GM23338 (cell line): ENCODE results near the gene KCNMA1. TPM values are rescaled to one million over a fixed set of nuclear protein-coding genes. Genes with fewer than 3 reads are reported as not detected.

ENCODE experiments used
- ATAC-seq: fragments of 200-7000 bp; cut with Tn5 transposase; 3 replicates; pipeline ENCODE4 v1.9.1; 2020
- DNase-seq: peaks from one replicate; pipeline ENCODE4 v3.0.0-alpha.2; 2015; ENCODE audit warnings: low spot score
- H2AFZ ChIP-seq: fragments of 200-600 bp; sonication (generic); 2 replicates; pipeline ENCODE4 v1.8.0; 2016; ENCODE audit warnings: antibody characterized with exemption, mild to moderate bottlenecking, moderate library complexity
- H3F3A ChIP-seq: fragments of 200-600 bp; sonication (generic); replicated peaks from 2 replicates; pipeline ENCODE4 v1.8.0; 2017; ENCODE audit warnings: antibody characterized with exemption, mixed run types, low read depth
- H3K27ac ChIP-seq: fragments of 200-600 bp; sonication (generic); 2 replicates; pipeline ENCODE4 v1.6.1; 2016; ENCODE audit warnings: low read depth
- H3K27me3 ChIP-seq: fragments of 200-600 bp; sonication (generic); 2 replicates; pipeline ENCODE4 v1.8.0; 2016; ENCODE audit warnings: mild to moderate bottlenecking, mixed run types, moderate library complexity; ENCODE audit not compliant: insufficient read depth
- H3K36me3 ChIP-seq: fragments of 200-600 bp; sonication (generic); 2 replicates; pipeline ENCODE4 v1.8.0; 2016; ENCODE audit warnings: mild to moderate bottlenecking; ENCODE audit not compliant: insufficient read depth
- H3K4me1 ChIP-seq: fragments of 200-600 bp; sonication (generic); 2 replicates; pipeline ENCODE4 v1.8.0; 2016; ENCODE audit warnings: mild to moderate bottlenecking, moderate library complexity; ENCODE audit not compliant: insufficient read depth
- H3K4me2 ChIP-seq: fragments of 200-600 bp; sonication (generic); 2 replicates; pipeline ENCODE4 v1.7.1; 2017; ENCODE audit warnings: mixed run types
- H3K4me3 ChIP-seq: fragments of 200-600 bp; sonication (generic); 2 replicates; pipeline ENCODE4 v1.6.1; 2016; ENCODE audit warnings: mixed run types
- H3K79me2 ChIP-seq: fragments of 200-600 bp; sonication (generic); replicated peaks from 2 replicates; pipeline ENCODE4 v1.8.0; 2017; ENCODE audit warnings: mild to moderate bottlenecking; ENCODE audit not compliant: insufficient read depth
- H3K9me2 ChIP-seq: fragments of 200-600 bp; sonication (generic); 2 replicates; pipeline ENCODE4 v1.8.0; 2017; ENCODE audit not compliant: insufficient read depth
- H4K20me1 ChIP-seq: fragments of 200-600 bp; sonication (generic); replicated peaks from 2 replicates; pipeline ENCODE4 v1.8.0; 2017; ENCODE audit warnings: mild to moderate bottlenecking; ENCODE audit not compliant: insufficient read depth
- H3K27ac Mint-ChIP-seq: 2 replicates; pipeline ENCODE4 v1.8.0; 2020; ENCODE audit warnings: inconsistent platforms, mild to moderate bottlenecking, moderate library complexity, mixed read lengths
- H3K27me3 Mint-ChIP-seq: 3 replicates; pipeline ENCODE4 v1.8.0; 2022; ENCODE audit warnings: low read depth, mild to moderate bottlenecking, moderate library complexity, mixed read lengths, inconsistent platforms; ENCODE audit not compliant: insufficient read depth, poor library complexity
- H3K36me3 Mint-ChIP-seq: 3 replicates; pipeline ENCODE4 v1.8.0; 2021; ENCODE audit warnings: low read depth, mild to moderate bottlenecking, inconsistent platforms, moderate library complexity, mixed read lengths
- H3K4me1 Mint-ChIP-seq: 3 replicates; pipeline ENCODE4 v1.8.0; 2020; ENCODE audit warnings: mild to moderate bottlenecking, inconsistent platforms, mixed read lengths
- H3K4me3 Mint-ChIP-seq: 3 replicates; pipeline ENCODE4 v1.8.0; 2021; ENCODE audit warnings: moderate library complexity, mild to moderate bottlenecking, inconsistent platforms, mixed read lengths
- H3K9me3 Mint-ChIP-seq: 3 replicates; pipeline ENCODE4 v1.8.0; 2020; ENCODE audit warnings: moderate library complexity, mild to moderate bottlenecking, inconsistent platforms, mixed read lengths
- ETS1 ChIP-seq: IDR thresholded peaks from 2 replicates; pipeline ENCODE4 v1.6.1; 2016; ENCODE audit warnings: antibody characterized with exemption
- EZH2phosphoT487 ChIP-seq: fragments of 200-600 bp; sonication (generic); IDR thresholded peaks from one replicate; pipeline ENCODE4 v1.8.1; 2018; ENCODE audit warnings: antibody characterized with exemption; ENCODE audit not compliant: unreplicated experiment
- JUNB ChIP-seq: IDR thresholded peaks from one replicate; pipeline ENCODE4 v1.6.1; 2016; ENCODE audit warnings: antibody characterized with exemption; ENCODE audit not compliant: unreplicated experiment
- NANOG ChIP-seq: IDR thresholded peaks from 2 replicates; pipeline ENCODE4 v1.6.1; 2016; ENCODE audit warnings: antibody characterized with exemption, borderline replicate concordance
- POLR2AphosphoS5 ChIP-seq: IDR thresholded peaks from 2 replicates; pipeline ENCODE4 v1.6.1; 2016; ENCODE audit warnings: antibody characterized with exemption, low read depth
- ZNF114 ChIP-seq: fragments of 250-450 bp; sonication (Bioruptor Pico); IDR thresholded peaks from 2 replicates; pipeline ENCODE4 v1.5.0; 2020; ENCODE audit warnings: mild to moderate bottlenecking, moderate library complexity
- polyA plus RNA-seq: library from polyadenylated mRNA; unstranded; fragments of >200 nt; fragmentation: Nextera tagmentation; extraction: Ambion mirVana; gene quantifications from 2 replicates; pipeline ENCODE4 v1.2.1, GENCODE V29; 2016
- total RNA-seq: library from RNA; depleted of rRNA; stranded (reverse); fragments of >200 nt; shearing (Covaris generic); gene quantifications from 2 replicates; pipeline ENCODE4 v1.2.3, GENCODE V29; 2014
- TF ChIP-seq, protein P1 (sequence below): IDR thresholded peaks from one replicate; pipeline ENCODE4 v1.6.1; 2018; ENCODE audit warnings: antibody characterized with exemption; ENCODE audit not compliant: unreplicated experiment
- TF ChIP-seq, protein P2 (sequence below), 2 experiments: fragments of 200-600 bp in 1 of 2; sonication (generic) in 1 of 2; conservative IDR thresholded peaks; 2 replicates each; pipeline versions ENCODE4 v1.5.1 to v1.6.1; 2016 to 2017; ENCODE audit warnings: antibody characterized with exemption in 2 of 2, low read depth in 2 of 2, mild to moderate bottlenecking in 2 of 2, moderate library complexity in 1 of 2

Gene KCNMA1
- total and polyA plus RNA-seq, 2 experiments from 2014 or later = 8.2 to 9.0 TPM

DNA sequence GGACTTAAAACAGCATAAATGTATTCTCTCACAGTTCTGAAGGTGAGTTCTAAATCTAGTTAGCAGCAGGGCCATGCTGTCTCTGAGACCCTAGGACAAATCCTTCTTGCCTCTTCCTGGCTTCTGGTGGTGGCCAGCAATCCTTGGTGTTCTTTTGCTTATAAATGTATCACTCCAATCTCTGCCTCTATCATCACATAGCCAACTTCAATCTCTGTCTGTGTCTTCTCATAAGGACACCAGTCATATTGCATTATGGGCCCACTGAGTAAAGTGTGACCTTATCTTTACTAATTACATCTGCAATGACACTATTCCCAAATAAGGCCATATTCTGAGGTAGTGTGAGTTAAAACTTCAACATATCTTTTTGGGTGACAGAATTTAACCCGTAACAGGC, 778.9 kb downstream of the KCNMA1 start (continued):
- TF ChIP-seq, protein P1, sequence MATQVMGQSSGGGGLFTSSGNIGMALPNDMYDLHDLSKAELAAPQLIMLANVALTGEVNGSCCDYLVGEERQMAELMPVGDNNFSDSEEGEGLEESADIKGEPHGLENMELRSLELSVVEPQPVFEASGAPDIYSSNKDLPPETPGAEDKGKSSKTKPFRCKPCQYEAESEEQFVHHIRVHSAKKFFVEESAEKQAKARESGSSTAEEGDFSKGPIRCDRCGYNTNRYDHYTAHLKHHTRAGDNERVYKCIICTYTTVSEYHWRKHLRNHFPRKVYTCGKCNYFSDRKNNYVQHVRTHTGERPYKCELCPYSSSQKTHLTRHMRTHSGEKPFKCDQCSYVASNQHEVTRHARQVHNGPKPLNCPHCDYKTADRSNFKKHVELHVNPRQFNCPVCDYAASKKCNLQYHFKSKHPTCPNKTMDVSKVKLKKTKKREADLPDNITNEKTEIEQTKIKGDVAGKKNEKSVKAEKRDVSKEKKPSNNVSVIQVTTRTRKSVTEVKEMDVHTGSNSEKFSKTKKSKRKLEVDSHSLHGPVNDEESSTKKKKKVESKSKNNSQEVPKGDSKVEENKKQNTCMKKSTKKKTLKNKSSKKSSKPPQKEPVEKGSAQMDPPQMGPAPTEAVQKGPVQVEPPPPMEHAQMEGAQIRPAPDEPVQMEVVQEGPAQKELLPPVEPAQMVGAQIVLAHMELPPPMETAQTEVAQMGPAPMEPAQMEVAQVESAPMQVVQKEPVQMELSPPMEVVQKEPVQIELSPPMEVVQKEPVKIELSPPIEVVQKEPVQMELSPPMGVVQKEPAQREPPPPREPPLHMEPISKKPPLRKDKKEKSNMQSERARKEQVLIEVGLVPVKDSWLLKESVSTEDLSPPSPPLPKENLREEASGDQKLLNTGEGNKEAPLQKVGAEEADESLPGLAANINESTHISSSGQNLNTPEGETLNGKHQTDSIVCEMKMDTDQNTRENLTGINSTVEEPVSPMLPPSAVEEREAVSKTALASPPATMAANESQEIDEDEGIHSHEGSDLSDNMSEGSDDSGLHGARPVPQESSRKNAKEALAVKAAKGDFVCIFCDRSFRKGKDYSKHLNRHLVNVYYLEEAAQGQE = no peak
- no peak for TF ChIP-seq POLR2AphosphoS5
- TF ChIP-seq, protein P2, sequence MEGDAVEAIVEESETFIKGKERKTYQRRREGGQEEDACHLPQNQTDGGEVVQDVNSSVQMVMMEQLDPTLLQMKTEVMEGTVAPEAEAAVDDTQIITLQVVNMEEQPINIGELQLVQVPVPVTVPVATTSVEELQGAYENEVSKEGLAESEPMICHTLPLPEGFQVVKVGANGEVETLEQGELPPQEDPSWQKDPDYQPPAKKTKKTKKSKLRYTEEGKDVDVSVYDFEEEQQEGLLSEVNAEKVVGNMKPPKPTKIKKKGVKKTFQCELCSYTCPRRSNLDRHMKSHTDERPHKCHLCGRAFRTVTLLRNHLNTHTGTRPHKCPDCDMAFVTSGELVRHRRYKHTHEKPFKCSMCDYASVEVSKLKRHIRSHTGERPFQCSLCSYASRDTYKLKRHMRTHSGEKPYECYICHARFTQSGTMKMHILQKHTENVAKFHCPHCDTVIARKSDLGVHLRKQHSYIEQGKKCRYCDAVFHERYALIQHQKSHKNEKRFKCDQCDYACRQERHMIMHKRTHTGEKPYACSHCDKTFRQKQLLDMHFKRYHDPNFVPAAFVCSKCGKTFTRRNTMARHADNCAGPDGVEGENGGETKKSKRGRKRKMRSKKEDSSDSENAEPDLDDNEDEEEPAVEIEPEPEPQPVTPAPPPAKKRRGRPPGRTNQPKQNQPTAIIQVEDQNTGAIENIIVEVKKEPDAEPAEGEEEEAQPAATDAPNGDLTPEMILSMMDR (conservative IDR thresholded peaks at IDR 0.05; ENCODE audit: low read depth in 2 of 2) = no peak
- TF ChIP-seq ZNF114 (CRISPR knock-in tag) = no peak

DNA sequence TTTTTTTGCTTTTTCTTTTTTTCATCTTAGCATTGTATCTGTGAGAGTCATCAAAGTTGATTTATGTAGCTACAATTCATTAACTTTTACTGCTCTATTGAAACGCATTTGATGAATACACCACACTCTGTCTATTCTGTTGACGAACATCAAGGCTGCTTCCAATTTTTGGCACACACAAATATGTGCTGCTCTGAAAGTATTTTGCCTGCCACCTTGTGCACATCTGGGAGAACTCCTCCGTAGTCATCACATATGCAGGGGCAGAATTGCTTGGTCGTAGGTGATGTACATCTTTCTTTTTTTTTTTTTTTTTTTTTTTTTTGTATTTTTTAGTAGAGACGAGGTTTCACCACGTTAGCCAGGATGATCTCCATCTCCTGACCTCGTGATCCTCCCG, 796.8 kb downstream of the KCNMA1 start:
- DNase-seq = no peak
- H3K9me3 Mint-ChIP-seq = peaks cover 22% of the 10 kb centered on the region
- Histone ChIP-seq H3K4me1 (no peaks in the 10 kb centered on the region), H3K27me3 (no peaks in the 10 kb centered on the region), H3K79me2 (no peaks in the 10 kb centered on the region), H3F3A (no peaks in the 10 kb centered on the region), H2AFZ (no peak overlapping the region), H3K36me3 (no peaks in the 10 kb centered on the region), H3K27ac (no peak overlapping the region), H3K4me2 (no peak overlapping the region), H4K20me1 (no peaks in the 10 kb centered on the region), H3K9me2 (peaks cover 5% of the 10 kb centered on the region; the same call in 1 of the 2 replicates), H3K4me3 (no peak overlapping the region)
- no peak for ATAC-seq
- no peak overlapping the region for H3K27ac Mint-ChIP-seq
- H3K27me3 Mint-ChIP-seq = peaks cover 2% of the 10 kb centered on the region
- peaks cover 11% of the 10 kb centered on the region for H3K36me3 Mint-ChIP-seq
- no peak overlapping the region for H3K4me3 Mint-ChIP-seq
- H3K4me1 Mint-ChIP-seq = no peaks in the 10 kb centered on the region
- TF ChIP-seq ETS1 = no peak
- no peak for TF ChIP-seq NANOG
- TF ChIP-seq, protein P2 (conservative IDR thresholded peaks at IDR 0.05; ENCODE audit: low read depth in 2 of 2) = no peak
- TF ChIP-seq JUNB = no peak
- TF ChIP-seq POLR2AphosphoS5 = no peak
- TF ChIP-seq, protein P1 = no peak
- TF ChIP-seq EZH2phosphoT487 = no peak
